GM10847 (cell line): ENCODE data around the gene ZNF513.

Source experiments
- POLR2A ChIP-seq: IDR thresholded peaks from 2 replicates; pipeline ENCODE4 v1.6.1; 2011; ENCODE audit not compliant: insufficient read length; ENCODE audit errors: extremely low read depth

The ZNF513 gene

DNA sequence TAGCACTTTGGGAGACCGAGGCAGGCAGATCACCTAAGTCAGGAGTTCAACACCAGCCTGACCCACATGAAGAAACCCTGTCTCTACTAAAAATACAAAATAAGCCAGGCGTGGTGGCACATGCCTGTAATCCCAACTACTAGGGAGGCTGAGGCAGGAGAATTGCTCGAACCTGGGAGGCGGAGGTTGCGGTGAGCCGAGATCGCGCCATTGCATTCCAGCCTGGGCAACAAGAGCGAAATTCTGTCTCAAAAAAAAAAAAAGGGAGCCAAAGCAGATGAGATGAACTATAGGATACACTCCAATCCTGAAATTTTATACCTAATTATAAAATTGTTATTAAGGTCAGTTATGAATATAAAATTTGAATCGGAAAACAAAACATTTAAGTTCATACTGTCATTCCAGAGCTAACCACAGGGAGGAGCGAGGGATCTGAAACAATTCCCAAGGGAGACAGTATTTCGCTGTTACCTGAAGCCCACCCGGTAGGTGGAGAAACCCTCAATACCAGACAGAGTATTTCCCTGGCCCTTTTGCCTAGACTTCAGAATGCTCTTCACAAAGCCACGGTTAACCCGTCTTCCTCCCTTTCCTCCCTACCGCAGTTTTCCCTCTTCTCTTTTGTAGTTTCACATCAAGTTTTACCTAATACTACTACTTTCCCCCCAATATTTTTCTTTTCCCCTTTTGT, 27.4 kb upstream of the ZNF513 start:
- TF ChIP-seq POLR2A = no peak

- TF ChIP-seq POLR2A = no peak
Measured at GRCh38 chr2:27400348-27401135, 20.0 kb upstream of the ZNF513 start.

DNA sequence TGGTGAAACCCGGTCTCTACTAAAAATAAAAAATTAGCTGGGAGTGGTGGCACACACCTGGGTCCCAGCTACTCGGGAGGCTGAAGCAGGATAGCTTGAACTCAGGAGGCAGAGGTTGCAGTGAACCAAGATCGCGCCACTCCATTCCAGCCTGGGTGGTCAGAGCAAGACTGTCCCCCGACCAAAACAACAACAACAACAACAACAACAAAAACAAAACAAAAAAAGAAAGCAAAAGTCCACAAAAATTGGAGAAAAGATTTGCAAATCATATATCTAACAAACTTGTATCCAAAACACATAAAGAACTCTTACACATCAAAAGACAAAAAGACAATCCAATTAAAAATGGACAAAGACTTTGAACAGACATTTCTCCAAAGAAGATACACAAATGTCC, 18.4 kb upstream of the ZNF513 start:
- no peak for TF ChIP-seq POLR2A

DNA sequence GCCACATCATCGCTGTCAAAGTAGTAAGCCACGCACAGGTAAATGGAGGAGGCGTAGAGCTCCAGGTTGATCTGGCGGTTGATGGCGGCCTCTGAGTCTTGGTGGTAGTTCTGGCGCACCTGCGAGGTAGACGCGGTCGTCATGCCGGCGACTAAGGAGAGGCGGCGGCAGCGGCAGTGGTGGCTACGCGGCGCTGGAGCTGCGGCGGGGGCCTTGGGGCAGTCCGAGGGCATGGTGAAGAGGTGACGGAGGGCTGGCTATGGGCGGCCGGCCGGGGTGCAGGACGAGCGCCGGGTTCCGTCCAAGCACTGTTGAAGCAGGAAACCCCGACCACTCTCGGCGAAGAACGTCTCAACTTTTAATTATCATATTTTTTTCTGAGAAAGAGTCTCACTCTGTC, 12.7 kb upstream of the ZNF513 start:
- no peak for TF ChIP-seq POLR2A

DNA sequence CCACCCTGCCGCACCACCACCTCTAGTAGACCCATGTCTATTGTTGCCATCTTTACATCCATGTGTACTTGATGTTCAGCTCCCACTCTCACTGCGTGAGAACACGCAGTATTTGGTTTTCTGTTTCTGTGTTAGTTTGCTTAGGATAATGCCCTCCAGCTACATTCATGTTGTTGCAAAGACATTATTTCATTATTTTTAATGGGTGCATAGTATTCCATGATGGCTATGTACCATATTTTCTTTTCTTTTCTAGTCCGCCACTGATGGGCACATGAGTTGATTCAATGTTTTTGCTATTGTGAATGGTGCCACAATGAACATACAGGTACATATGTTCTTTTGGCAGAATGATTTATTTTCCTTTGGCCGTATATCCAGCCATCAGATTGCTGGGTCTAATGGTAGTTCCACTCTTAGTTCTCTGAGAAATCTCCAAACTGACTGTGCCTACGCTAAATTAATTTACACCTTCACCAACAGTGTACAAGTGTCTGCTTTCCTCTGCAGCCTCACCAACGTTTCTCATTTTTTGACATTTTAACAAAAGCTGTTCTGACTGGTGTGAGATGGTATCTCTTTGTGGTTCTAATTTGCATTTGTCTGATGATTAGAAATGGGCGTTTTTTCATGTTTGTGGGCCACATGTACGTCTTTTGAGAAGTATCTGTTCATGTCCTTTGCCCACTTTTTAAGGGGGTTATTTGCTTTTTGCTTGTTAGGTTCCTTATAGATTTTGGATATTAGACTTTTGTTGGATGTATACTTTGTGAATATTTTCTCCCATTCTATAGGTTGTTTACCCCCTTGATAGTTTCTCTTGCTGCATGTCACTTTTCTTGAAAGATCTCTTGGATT, 10.5 kb upstream of the ZNF513 start:
- no peak for TF ChIP-seq POLR2A

DNA sequence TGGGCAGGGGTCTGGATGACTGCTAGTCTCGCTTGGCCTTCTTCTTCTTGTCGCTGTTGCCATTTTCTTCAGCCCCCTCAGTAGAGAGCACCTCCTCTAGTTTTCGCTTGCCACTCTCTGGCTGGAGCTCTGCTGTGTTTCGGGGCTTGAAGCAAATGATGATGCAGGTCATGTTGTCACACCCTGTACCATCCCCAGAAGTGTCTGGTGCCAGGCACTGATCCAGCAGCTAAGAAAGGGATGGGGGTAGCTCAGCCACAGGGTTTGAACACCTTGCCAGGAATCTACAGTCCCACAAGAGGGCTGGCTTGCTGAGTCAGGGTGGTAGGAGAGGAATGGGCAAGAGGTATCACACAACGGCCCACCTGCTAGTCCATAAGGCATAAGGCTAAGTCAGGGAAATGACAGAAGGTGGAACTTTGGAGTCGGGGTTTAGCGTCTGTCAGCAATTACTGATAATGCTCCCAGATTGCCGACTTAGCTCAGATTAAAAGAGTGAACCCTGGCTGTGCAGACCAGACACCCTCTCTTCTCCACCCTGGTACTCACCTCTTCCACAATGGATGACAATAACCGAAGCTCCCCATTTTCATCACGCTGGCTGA, 1.1 kb upstream of the ZNF513 start:
- no peak for TF ChIP-seq POLR2A

DNA sequence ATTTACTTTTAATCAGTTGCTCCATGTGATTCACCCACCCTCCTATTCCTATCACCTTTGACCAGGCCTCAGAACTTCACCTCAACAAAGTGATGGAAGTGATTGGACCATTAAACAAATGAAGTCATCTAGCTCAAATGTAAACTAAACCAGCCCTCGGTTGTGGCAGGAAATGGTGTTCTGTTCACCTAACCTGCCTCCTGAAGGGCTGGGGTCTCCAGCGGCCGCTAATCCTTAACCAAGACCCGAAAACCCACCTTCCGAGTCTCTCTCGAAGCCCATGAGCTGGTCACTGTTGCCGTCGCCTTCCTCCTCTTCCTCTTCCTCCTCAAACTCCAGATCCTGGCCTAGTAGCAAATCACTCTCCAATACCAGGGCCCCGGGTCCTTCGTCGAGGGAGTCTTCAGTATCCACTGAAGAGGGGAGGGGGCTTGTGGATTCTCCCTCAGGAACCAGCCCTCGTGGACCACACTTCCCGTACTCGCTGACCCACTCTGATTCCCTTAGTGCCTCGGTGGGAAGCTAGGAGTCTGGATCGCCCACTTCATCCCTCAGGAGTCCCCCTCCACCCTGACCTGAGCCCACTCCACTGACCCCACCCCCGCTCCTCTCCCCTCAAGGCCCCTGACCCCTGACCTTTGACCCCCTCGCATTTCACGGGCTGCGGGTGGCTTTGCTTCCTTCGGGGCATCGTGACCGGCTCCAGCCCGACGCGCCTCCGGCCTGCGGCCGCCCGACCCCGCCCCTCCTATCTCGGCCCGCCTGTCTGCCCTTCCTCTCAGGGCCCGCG, 503 bp downstream of the ZNF513 start:
- no peak for TF ChIP-seq POLR2A

DNA sequence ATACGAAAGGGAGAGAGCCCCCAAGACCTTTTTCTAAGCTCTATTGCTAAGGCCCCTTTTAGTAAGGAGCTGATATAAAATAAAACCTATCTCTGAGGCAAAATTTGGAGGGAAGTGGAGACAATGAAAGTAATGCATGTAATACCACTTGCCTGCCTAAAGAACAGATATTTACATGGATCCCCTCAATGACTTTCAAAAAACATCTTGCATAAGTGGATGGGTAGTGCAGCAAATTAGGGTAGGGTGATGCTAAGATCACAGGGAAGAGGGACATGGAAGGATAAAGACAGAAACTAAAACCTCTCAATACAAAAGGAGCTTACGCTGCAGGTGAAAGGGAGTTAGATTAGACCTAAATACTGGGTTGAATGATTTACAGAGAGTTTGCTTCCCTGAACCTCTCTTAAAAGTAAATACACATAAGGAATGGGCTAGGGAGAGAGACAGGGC, 1.1 kb downstream of the ZNF513 start:
- TF ChIP-seq POLR2A = no peak

GRCh38 chr2:27378809-27379290, 1.7 kb downstream of the ZNF513 start:
- TF ChIP-seq POLR2A = no peak

DNA sequence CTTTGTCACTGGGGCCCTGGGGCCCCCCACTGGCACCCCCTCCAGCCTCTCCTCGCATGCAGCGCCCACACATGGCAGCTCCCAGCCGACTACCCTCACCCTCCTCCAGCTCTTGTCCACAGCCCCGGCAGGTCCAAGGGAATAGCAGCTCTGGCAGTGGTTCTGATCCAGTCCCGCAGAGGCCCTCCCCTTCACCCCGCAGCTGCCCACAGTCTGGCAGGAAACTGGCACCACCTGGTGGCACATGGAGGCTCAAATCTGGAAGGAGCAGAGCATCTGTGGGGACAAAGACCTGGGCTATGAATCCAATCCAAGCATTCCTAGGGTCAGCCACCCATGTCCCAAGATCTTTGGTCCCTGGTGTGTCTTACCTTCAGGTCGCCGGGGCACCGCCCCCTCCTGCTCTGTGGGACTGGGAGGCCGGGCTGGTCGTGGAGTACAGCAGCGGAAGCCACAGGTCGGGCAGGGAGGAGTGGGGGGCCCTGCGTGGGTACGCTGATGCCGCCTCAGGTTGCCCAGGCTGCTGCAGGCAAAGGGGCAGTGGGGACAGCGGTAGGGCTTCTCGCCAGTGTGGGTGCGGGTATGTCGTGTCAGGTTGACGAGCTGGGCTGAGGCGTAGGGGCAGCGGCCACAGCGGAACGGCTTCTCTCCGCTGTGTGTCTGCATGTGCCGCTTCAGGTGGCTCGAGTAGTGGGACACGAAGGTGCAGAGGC, 2.3 kb downstream of the ZNF513 start:
- no peak for TF ChIP-seq POLR2A

DNA sequence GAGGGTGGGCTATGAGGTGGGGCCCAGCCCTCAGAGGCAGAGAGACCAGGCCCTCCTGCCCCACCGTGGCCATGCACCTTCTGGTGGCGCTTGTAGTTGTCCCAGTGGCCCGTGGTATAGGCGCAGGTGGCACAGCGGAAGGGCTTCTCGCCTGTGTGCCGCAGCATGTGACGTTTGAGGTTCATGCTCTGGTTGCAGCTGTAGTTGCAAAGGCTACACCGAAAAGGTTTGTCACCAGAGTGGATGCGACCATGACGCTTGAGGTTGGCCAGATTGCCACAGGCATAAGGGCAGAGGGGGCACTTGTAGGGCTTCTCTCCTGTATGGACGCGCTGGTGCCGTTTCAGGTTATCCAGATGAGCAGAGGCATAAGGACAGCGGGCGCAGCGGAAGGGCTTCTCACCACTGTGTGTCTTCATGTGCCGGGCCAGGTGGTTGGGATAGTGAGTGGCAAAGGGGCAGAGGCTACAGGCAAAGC, 2.9 kb downstream of the ZNF513 start:
- TF ChIP-seq POLR2A = no peak

DNA sequence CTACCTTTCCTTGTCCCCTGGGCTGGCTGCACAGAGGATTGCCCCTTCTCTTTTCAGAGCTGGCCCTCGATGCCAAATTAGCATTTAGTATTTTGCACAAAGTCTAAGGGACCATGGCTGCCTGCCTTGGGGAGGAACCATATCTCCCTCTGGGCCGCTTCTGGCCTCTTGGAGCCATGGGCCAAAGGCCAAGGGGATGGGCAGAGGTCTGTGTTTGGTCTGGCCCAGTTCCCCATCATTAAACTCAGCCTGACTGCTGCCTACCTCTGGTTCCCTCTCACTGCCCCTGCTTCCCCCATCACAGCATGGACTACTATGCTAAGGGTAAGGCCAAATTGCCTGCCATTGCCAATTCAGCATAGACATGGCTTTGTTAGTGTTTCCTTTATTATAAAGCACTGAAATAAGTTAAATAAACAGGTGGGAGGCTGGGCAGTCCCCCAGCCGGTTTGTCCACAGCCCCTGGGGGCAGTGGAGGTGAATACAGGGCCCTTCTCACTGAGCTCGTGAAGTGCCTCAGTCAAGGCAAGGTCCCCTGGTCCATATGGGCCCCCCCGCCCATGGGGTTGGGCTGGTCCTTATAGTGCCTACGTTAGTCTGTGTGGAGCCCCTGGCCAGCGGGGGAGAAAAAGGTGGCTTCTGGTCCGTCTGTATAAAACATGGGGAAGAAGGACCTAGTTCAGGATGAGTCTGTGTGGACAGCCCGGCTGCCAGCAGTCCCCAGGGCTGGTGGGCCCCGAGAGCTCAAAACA, 3.5 kb downstream of the ZNF513 start:
- no peak for TF ChIP-seq POLR2A
